GM21528 (cell line): Measurements from ENCODE around the gene FGF5.
"Not testable (repeated sequence)": the region's sequence is repeated elsewhere in the genome, so short reads cannot be mapped to it uniquely, and the experiment has no call there.

ENCODE experiments used
- ATAC-seq: cut with Tn5 transposase; IDR thresholded peaks from one replicate; pipeline ENCODE4 v1.9.1; 2021; ENCODE audit warnings: mild to moderate bottlenecking, moderate library complexity; ENCODE audit not compliant: unreplicated experiment, low FRiP score

FGF5 gene

GRCh38 chr4:80266253-80266901, at the start of gene FGF5:
Gene FGF5 (plus strand): TSS chr4:80266664. CDS start chr4:80266825, 161 bp downstream.
- no peak for ATAC-seq

GRCh38 chr4:80219301-80220025, 47.0 kb upstream of the FGF5 start:
- ATAC-seq = no peak

GRCh38 chr4:80220711-80221110, 45.8 kb upstream of the FGF5 start:
- ATAC-seq = no peak

- no peak for ATAC-seq
These were observed 45.3 kb upstream of the FGF5 start for GRCh38 chr4:80221161-80221560.

- no peak for ATAC-seq
These were observed 40.9 kb upstream of the FGF5 start for GRCh38 chr4:80225595-80225994.

- ATAC-seq = no peak
These were observed 40.4 kb upstream of the FGF5 start for GRCh38 chr4:80226094-80226493.

- ATAC-seq = peak; percentile 45
These were observed 38.0 kb upstream of the FGF5 start for GRCh38 chr4:80228460-80228859.

- ATAC-seq = no peak
These were observed 37.3 kb upstream of the FGF5 start for GRCh38 chr4:80229128-80229527.

GRCh38 chr4:80229590-80229989, 36.9 kb upstream of the FGF5 start:
- ATAC-seq = peak; percentile 94

- ATAC-seq = no peak
These were observed 35.3 kb upstream of the FGF5 start for GRCh38 chr4:80231180-80231579.

- ATAC-seq = no peak
These were observed 33.6 kb upstream of the FGF5 start for GRCh38 chr4:80232707-80233370.

GRCh38 chr4:80233390-80233789, 33.1 kb upstream of the FGF5 start:
- ATAC-seq = no peak

- ATAC-seq = no peak
These were observed 31.0 kb upstream of the FGF5 start for GRCh38 chr4:80235451-80235850.

- no peak for ATAC-seq
These were observed 28.5 kb upstream of the FGF5 start for GRCh38 chr4:80237992-80238391.

- ATAC-seq = no peak
These were observed 26.8 kb upstream of the FGF5 start for GRCh38 chr4:80239480-80240150.

GRCh38 chr4:80240976-80241375, 25.5 kb upstream of the FGF5 start:
- ATAC-seq = no peak

GRCh38 chr4:80243274-80244018, 23.0 kb upstream of the FGF5 start:
- no peak for ATAC-seq

- ATAC-seq = not testable (repeated sequence)
These were observed 19.0 kb upstream of the FGF5 start for GRCh38 chr4:80247484-80247883.

GRCh38 chr4:80249144-80249543, 17.3 kb upstream of the FGF5 start:
- no peak for ATAC-seq

GRCh38 chr4:80252427-80252826, 14.0 kb upstream of the FGF5 start:
- ATAC-seq = no peak
